OCI-LY7 (cell line): ENCODE data around the gene SHISAL1. TPM values are rescaled to one million over a fixed set of nuclear protein-coding genes. Genes with fewer than 3 reads are reported as not detected.

Experiments used
- BruUV-seq: library from RNA; stranded (reverse); fragments of 400-500 nt; replicated peaks from 2 replicates; lab custom pipeline; 2021; lab: Mats Ljungman, UMichigan
- CTCF ChIA-PET: fragments of 300-600 bp; sonication (Branson Sonifier 250); formaldehyde crosslinking; loops from one replicate; lab custom pipeline; 2022; ENCODE audit warnings: antibody characterized with exemption; ENCODE audit not compliant: unreplicated experiment; lab: Charles Lee
- POLR2A ChIA-PET: fragments of 300-600 bp; sonication (Branson Sonifier 250); formaldehyde crosslinking; loops from one replicate; lab custom pipeline; 2022; ENCODE audit warnings: antibody characterized with exemption; lab: Charles Lee
- DNase-seq: peaks from one replicate; pipeline ENCODE4 v3.0.0-alpha.2; 2015; ENCODE audit warnings: low spot score
- H2AFZ ChIP-seq: fragments of 200-600 bp; sonication (generic), shearing (Covaris generic); 2 replicates; pipeline ENCODE4 v1.6.1; 2014; ENCODE audit warnings: mild to moderate bottlenecking, antibody characterized with exemption, low read length, moderate library complexity
- H3K27ac ChIP-seq: fragments of 200-600 bp; sonication (generic); 2 replicates; pipeline ENCODE4 v1.5.1; 2014; ENCODE audit warnings: mixed run types, low read depth, mild to moderate bottlenecking, moderate library complexity, low read length, inconsistent platforms; ENCODE audit not compliant: poor library complexity, severe bottlenecking
- H3K36me3 ChIP-seq: fragments of 200-600 bp; sonication (generic); 2 replicates; pipeline ENCODE4 v1.6.1; 2014; ENCODE audit warnings: mild to moderate bottlenecking, antibody characterized with exemption, low read length, moderate library complexity, mixed read lengths; ENCODE audit not compliant: insufficient read depth
- H3K4me1 ChIP-seq: fragments of 200-600 bp; sonication (generic); 2 replicates; pipeline ENCODE4 v1.5.1; 2014; ENCODE audit warnings: mild to moderate bottlenecking, low read length; ENCODE audit not compliant: insufficient read depth, poor library complexity, severe bottlenecking
- H3K4me2 ChIP-seq: fragments of 200-600 bp; sonication (generic); 2 replicates; pipeline ENCODE4 v1.6.1; 2014; ENCODE audit warnings: mild to moderate bottlenecking, low read length
- H3K4me3 ChIP-seq: fragments of 200-600 bp; sonication (generic); 2 replicates; pipeline ENCODE4 v1.5.1; 2014; ENCODE audit warnings: mild to moderate bottlenecking, low read depth, low read length; ENCODE audit not compliant: poor library complexity, severe bottlenecking
- H3K79me2 ChIP-seq: fragments of 200-600 bp; sonication (generic); 2 replicates; pipeline ENCODE4 v1.6.1; 2016; ENCODE audit warnings: low read depth, mild to moderate bottlenecking, low read length, moderate library complexity, mixed read lengths; ENCODE audit not compliant: insufficient read depth
- H3K9me2 ChIP-seq: fragments of 200-600 bp; sonication (generic); 2 replicates; pipeline ENCODE4 v1.6.1; 2016; ENCODE audit warnings: mild to moderate bottlenecking, low read length, mixed read lengths; ENCODE audit not compliant: insufficient read depth
- H3K9me3 ChIP-seq: fragments of 200-600 bp; sonication (generic); 2 replicates; pipeline ENCODE4 v1.6.1; 2014; ENCODE audit warnings: mild to moderate bottlenecking, mixed run types, low read length, mixed read lengths
- H4K20me1 ChIP-seq: fragments of 200-600 bp; sonication (generic); 2 replicates; pipeline ENCODE4 v1.6.1; 2014; ENCODE audit warnings: mild to moderate bottlenecking, antibody characterized with exemption, low read length, moderate library complexity, mixed read lengths; ENCODE audit not compliant: insufficient read depth
- EZH2phosphoT487 ChIP-seq: fragments of 200-600 bp; sonication (generic); IDR thresholded peaks from 2 replicates; pipeline ENCODE4 v1.6.1; 2018; ENCODE audit warnings: low read depth, borderline replicate concordance, mild to moderate bottlenecking, mixed run types, antibody characterized with exemption, low read length, moderate library complexity, mixed read lengths
- intact Hi-C: fragments of 100-400 bp; cut with micrococcal nuclease; formaldehyde crosslinking; loops from one replicate; pipeline ENCODE4 v1.10.0; 2022; ENCODE audit not compliant: unreplicated experiment
- total RNA-seq, 2 experiments: library from RNA; depleted of rRNA in 1 of 2; stranded (reverse); fragments of >200 nt in 1 of 2; shearing (Covaris generic) in 1 of 2; gene quantifications; 2 replicates each; pipeline ENCODE4 v1.2.3, GENCODE V29; 2014 to 2022
- TF ChIP-seq, protein P1 (sequence below): fragments of 200-600 bp; sonication (generic); conservative IDR thresholded peaks from 2 replicates; pipeline ENCODE4 v1.5.1; 2014; ENCODE audit warnings: mild to moderate bottlenecking, antibody characterized with exemption, low read length, moderate library complexity, mixed read lengths

SHISAL1 gene
- total RNA-seq, 2 experiments from 2014 or later: not detected

- H3K4me2 ChIP-seq: no peak overlapping the region
Measured at GRCh38 chr22:44351037-44351436, 38.3 kb upstream of the SHISAL1 start.

GRCh38 chr22:44349594-44349993 lies 36.8 kb upstream of the SHISAL1 start:
- H2AFZ ChIP-seq: no peak overlapping the region
- H3K4me1 ChIP-seq: no peaks in the 10 kb centered on the region
- H4K20me1 ChIP-seq: no peaks in the 10 kb centered on the region
- no peaks in the 10 kb centered on the region for H3K36me3 ChIP-seq
- ChIA-PET CTCF (no interaction called here), POLR2A (no interaction called here)
- no peaks in the 10 kb centered on the region for H3K9me2 ChIP-seq
- no peak for DNase-seq
- intact Hi-C loops: no loop called here
- no peak overlapping the region for H3K4me3 ChIP-seq
- no peaks in the 10 kb centered on the region for H3K79me2 ChIP-seq
- TF ChIP-seq EZH2phosphoT487: no peak
- TF ChIP-seq, protein P1, sequence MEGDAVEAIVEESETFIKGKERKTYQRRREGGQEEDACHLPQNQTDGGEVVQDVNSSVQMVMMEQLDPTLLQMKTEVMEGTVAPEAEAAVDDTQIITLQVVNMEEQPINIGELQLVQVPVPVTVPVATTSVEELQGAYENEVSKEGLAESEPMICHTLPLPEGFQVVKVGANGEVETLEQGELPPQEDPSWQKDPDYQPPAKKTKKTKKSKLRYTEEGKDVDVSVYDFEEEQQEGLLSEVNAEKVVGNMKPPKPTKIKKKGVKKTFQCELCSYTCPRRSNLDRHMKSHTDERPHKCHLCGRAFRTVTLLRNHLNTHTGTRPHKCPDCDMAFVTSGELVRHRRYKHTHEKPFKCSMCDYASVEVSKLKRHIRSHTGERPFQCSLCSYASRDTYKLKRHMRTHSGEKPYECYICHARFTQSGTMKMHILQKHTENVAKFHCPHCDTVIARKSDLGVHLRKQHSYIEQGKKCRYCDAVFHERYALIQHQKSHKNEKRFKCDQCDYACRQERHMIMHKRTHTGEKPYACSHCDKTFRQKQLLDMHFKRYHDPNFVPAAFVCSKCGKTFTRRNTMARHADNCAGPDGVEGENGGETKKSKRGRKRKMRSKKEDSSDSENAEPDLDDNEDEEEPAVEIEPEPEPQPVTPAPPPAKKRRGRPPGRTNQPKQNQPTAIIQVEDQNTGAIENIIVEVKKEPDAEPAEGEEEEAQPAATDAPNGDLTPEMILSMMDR: no peak
- no peak overlapping the region for H3K4me2 ChIP-seq
- H3K9me3 ChIP-seq: no peaks in the 10 kb centered on the region
- no TSS peak for BruUV-seq
- no peak overlapping the region for H3K27ac ChIP-seq

More at GRCh38 chr22:44351037-44351436, 38.3 kb upstream of the SHISAL1 start:
- ChIA-PET POLR2A (no interaction called here), CTCF (no interaction called here)
- Histone ChIP-seq H3K9me3 (no peaks in the 10 kb centered on the region), H3K4me3 (no peak overlapping the region), H4K20me1 (no peaks in the 10 kb centered on the region), H3K79me2 (no peaks in the 10 kb centered on the region), H3K27ac (no peak overlapping the region), H2AFZ (no peak overlapping the region), H3K9me2 (no peaks in the 10 kb centered on the region), H3K36me3 (no peaks in the 10 kb centered on the region), H3K4me1 (no peaks in the 10 kb centered on the region)
- DNase-seq: no peak
- no TSS peak for BruUV-seq
- intact Hi-C loops: no loop called here
- TF ChIP-seq, protein P1: no peak
- no peak for TF ChIP-seq EZH2phosphoT487

DNA sequence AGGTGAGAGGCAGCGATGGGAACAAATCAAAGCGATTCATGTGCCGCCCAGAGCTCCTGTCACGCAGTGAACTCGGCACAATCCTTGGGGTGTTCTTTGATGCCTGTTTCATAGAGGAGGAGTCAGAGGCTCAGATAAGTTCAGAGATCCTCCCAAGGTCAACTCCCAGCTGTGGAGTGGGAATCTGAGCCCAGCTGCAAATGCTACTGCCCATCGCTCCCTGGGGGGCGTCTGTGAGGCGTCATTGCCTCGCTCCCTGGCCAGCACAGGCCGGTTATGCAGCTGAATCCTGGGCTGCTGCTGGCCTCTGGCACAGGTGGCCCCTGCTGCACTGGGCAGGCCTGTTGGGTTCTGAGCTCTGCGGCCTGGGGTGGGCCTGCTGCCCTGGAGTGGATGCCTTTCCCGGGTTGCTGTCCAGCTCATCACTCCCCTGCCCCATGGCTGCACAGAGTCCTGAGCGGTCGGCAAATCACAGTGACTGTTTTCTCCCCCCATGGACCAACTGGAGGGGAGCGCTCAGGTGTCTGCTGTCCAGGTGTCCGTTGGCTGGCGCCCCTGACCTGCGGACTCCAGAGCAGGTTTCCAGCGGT lies 36.3 kb upstream of the SHISAL1 start:
- H3K36me3 ChIP-seq: no peaks in the 10 kb centered on the region
- H2AFZ ChIP-seq: no peak overlapping the region
- no peaks in the 10 kb centered on the region for H3K9me3 ChIP-seq
- no peak for TF ChIP-seq EZH2phosphoT487
- TF ChIP-seq, protein P1: no peak
- H3K4me2 ChIP-seq: no peak overlapping the region
- CTCF ChIA-PET: no interaction called here
- POLR2A ChIA-PET: no interaction called here
- H3K9me2 ChIP-seq: no peaks in the 10 kb centered on the region
- H4K20me1 ChIP-seq: no peaks in the 10 kb centered on the region
- no peaks in the 10 kb centered on the region for H3K4me1 ChIP-seq
- DNase-seq: no peak
- no peak overlapping the region for H3K27ac ChIP-seq
- BruUV-seq: no TSS peak
- no peak overlapping the region for H3K4me3 ChIP-seq
- no peaks in the 10 kb centered on the region for H3K79me2 ChIP-seq
- intact Hi-C loops: no loop called here
